Measurements from ENCODE around the gene RETREG1. TPM values are rescaled to one million over a fixed set of nuclear protein-coding genes. Genes with fewer than 3 reads are reported as not detected.

Gene RETREG1
- total and polyA plus RNA-seq, 2 donors (not counting 3 experiments of a cell fraction or from before 2014, with no cell fraction given), result 0.46 TPM; not detected in 1

DNA sequence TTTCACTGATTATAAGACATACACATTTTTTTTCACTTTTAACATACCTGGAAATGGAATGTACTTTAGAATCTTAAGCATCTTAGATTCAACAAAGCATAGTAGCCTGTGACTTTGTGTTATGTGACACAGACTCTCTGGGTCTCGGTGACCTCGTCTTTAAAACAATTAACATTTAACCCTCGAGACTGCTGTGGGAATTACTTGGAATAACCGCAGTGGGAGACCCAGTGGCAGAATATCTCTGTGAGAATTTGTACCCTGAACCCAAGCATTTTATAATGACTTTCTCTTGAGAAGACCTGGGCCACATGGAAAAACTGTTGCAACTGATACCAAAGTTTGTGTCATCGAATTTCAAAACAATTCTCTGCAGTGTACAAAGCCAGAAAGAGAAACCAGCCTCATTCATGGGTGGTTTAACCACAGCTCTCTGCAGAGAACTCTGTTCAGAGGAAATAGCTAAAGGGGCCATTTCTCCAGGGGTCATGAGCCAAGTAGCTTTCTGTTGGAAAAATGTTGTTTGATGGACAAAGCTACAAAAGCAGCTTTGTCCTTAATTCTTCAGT is 10.0 kb upstream of the RETREG1 start:
- Histone ChIP-seq H3K9me3 (replicated peaks; ENCODE audit: control insufficient read depth, insufficient read depth, low read length) (no peaks in the 10 kb centered on the region), H3K9ac (replicated peaks; ENCODE audit: extremely low read depth, insufficient read depth, low read length) (no peak overlapping the region), H4K20me1 (replicated peaks; ENCODE audit: control insufficient read depth, extremely low read depth, insufficient read depth, low read length) (no peaks in the 10 kb centered on the region), H3K4me3 (replicated peaks in 1 of 3; ENCODE audit: insufficient read depth in 1 of 3, low read depth in 1 of 3, low read length in 3 of 3) (no peak overlapping the region), H3K9me1 (replicated peaks; ENCODE audit: control insufficient read depth, extremely low read depth, insufficient read depth, low read length) (no peaks in the 10 kb centered on the region), H3K79me2 (ENCODE audit: control insufficient read depth, insufficient read depth, low read length) (no peaks in the 10 kb centered on the region), H3K4me2 (ENCODE audit: insufficient read depth, low read length) (no peak overlapping the region), H3K27ac (ENCODE audit: insufficient read depth, low read depth, low read length) (no peak overlapping the region), H3K36me3 (ENCODE audit: control insufficient read depth in 2 of 2, extremely low read depth in 1 of 2, insufficient read depth in 2 of 2, low read length in 2 of 2) (no peaks in the 10 kb centered on the region), H3K27me3 (ENCODE audit: control insufficient read depth in 2 of 2, insufficient read depth in 2 of 2, low read length in 2 of 2) (peaks cover 12 to 13% of the 10 kb centered on the region in 2 experiments), H2AFZ (ENCODE audit: low read depth, low read length) (no peak overlapping the region), H3K4me1 (ENCODE audit: control insufficient read depth, extremely low read depth, insufficient read depth, low read length) (no peaks in the 10 kb centered on the region)
- dilution Hi-C loops (cut with MboI; ENCODE audit: extremely low pct_ligation_motif_present, low sequenced_read_pairs) (no loop called here), intact Hi-C loops (cut with micrococcal nuclease) (no loop called here)
- no TSS peak for BruUV-seq (replicated peaks)
- CTCF ChIA-PET, result no interaction called here
- POLR2A ChIA-PET, result no interaction called here
- DNase-seq (ENCODE audit: low read depth, low spot score) (no peak), FAIRE-seq (no peak)
- no peak for TF ChIP-seq FOS (IDR thresholded peaks at IDR 0.05; ENCODE audit: borderline replicate concordance, insufficient read depth, low read length)
- TF ChIP-seq JUN (IDR thresholded peaks at IDR 0.05; ENCODE audit: borderline replicate concordance, insufficient read depth, insufficient read length, low read depth), result no peak
- TF ChIP-seq, protein P1, sequence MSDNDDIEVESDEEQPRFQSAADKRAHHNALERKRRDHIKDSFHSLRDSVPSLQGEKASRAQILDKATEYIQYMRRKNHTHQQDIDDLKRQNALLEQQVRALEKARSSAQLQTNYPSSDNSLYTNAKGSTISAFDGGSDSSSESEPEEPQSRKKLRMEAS (IDR thresholded peaks at IDR 0.05; ENCODE audit: insufficient read depth, insufficient read length), result no peak
- TF ChIP-seq MYC (IDR thresholded peaks at IDR 0.05; ENCODE audit: low read depth, low read length), result no peak
- TF ChIP-seq, protein P2, sequence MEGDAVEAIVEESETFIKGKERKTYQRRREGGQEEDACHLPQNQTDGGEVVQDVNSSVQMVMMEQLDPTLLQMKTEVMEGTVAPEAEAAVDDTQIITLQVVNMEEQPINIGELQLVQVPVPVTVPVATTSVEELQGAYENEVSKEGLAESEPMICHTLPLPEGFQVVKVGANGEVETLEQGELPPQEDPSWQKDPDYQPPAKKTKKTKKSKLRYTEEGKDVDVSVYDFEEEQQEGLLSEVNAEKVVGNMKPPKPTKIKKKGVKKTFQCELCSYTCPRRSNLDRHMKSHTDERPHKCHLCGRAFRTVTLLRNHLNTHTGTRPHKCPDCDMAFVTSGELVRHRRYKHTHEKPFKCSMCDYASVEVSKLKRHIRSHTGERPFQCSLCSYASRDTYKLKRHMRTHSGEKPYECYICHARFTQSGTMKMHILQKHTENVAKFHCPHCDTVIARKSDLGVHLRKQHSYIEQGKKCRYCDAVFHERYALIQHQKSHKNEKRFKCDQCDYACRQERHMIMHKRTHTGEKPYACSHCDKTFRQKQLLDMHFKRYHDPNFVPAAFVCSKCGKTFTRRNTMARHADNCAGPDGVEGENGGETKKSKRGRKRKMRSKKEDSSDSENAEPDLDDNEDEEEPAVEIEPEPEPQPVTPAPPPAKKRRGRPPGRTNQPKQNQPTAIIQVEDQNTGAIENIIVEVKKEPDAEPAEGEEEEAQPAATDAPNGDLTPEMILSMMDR (IDR thresholded peaks at IDR 0.05; ENCODE audit: extremely low read depth in 1 of 2, insufficient read depth in 1 of 2, low read depth in 1 of 2, low read length in 2 of 2), result no peak
- TF ChIP-seq GATA2 (IDR thresholded peaks at IDR 0.05; ENCODE audit: insufficient read depth, insufficient read length, low read depth, low read length), result no peak
- TF ChIP-seq EZH2 (IDR thresholded peaks at IDR 0.05; ENCODE audit: borderline replicate concordance, low read depth, low read length, severe bottlenecking), result no peak
- TF ChIP-seq POLR2AphosphoS5 (IDR thresholded peaks at IDR 0.05; ENCODE audit: insufficient read depth, low read depth, low read length), result no peak
- no peak for TF ChIP-seq POLR2A (IDR thresholded peaks at IDR 0.05; ENCODE audit: low read depth, low read length)
